GM12878 (cell line): Measurements from ENCODE around the gene SLC35F3. TPM values are rescaled to one million over a fixed set of nuclear protein-coding genes. Genes with fewer than 3 reads are reported as not detected.

Experiments used
- ATAC-seq: fragments of 200-7000 bp; cut with Tn5 transposase; 3 replicates; pipeline ENCODE4 v1.9.1; 2020; ENCODE audit warnings: mild to moderate bottlenecking, moderate library complexity
- BruUV-seq: library from RNA; stranded (reverse); fragments of 400-500 nt; replicated peaks from 2 replicates; lab custom pipeline; 2021; lab: Mats Ljungman, UMichigan
- CTCF ChIA-PET: fragments of 300-600 bp; sonication (Branson Sonifier 250); formaldehyde crosslinking; extraction: SDS; loops from one replicate; lab custom pipeline; 2021; ENCODE audit warnings: inconsistent platforms; lab: Yijun Ruan, JAX
- POLR2A ChIA-PET: fragments of 350-600 bp; formaldehyde crosslinking; extraction: SDS; loops from one replicate; lab custom pipeline; 2021; ENCODE audit warnings: inconsistent platforms; lab: Charles Lee
- RAD21 ChIA-PET: fragments of 300-600 bp; sonication (Branson Sonifier 250); formaldehyde crosslinking; loops from one replicate; lab custom pipeline; 2023; ENCODE audit warnings: antibody characterized with exemption; ENCODE audit not compliant: unreplicated experiment; lab: Charles Lee
- SMC1A ChIA-PET: fragments of 300-600 bp; sonication (Branson Sonifier 250); formaldehyde crosslinking; loops from one replicate; lab custom pipeline; 2023; ENCODE audit not compliant: unreplicated experiment, uncharacterized antibody; lab: Charles Lee
- DNase-seq: peaks from one replicate; pipeline ENCODE4 v3.0.0-alpha.2; 2011; ENCODE audit warnings: low read depth, low spot score
- FAIRE-seq: peaks from 3 replicates; lab custom pipeline; 2011; peaks lifted over from hg19 to GRCh38; lab: Jason Lieb, UNC
- H2AFZ ChIP-seq: 2 replicates; pipeline ENCODE4 v1.6.0; 2011; ENCODE audit warnings: low read depth, low read length, control low read depth; ENCODE audit not compliant: control insufficient read depth
- H3K27ac ChIP-seq: 2 replicates; pipeline ENCODE4 v1.5.1; 2011; ENCODE audit warnings: control low read depth; ENCODE audit not compliant: control insufficient read depth, insufficient read depth
- H3K27me3 ChIP-seq, 2 experiments: replicated peaks in 1 of 2; 2 replicates each; pipeline versions ENCODE4 v1.6.0 to v1.6.1; 2011; ENCODE audit warnings: low read length in 1 of 2; ENCODE audit not compliant: control insufficient read depth in 2 of 2, insufficient read depth in 2 of 2
- H3K36me3 ChIP-seq, 2 experiments: 2 replicates each; pipeline ENCODE4 v1.5.1; 2011; ENCODE audit warnings: low read length in 1 of 2; ENCODE audit not compliant: control insufficient read depth in 2 of 2, insufficient read depth in 2 of 2
- H3K4me1 ChIP-seq: 2 replicates; pipeline ENCODE4 v1.6.1; 2011; ENCODE audit warnings: mild to moderate bottlenecking, low read length, moderate library complexity, mixed read lengths; ENCODE audit not compliant: control insufficient read depth, insufficient read depth
- H3K4me2 ChIP-seq: 2 replicates; pipeline ENCODE4 v1.6.0; 2011; ENCODE audit warnings: control low read depth; ENCODE audit not compliant: control insufficient read depth, insufficient read depth
- H3K4me3 ChIP-seq: fragments of 200-600 bp; sonication (generic); 2 replicates; pipeline ENCODE4 v1.5.1; 2016
- H3K79me2 ChIP-seq: 2 replicates; pipeline ENCODE4 v1.6.0; 2011; ENCODE audit warnings: low read length; ENCODE audit not compliant: control insufficient read depth, insufficient read depth
- H3K9ac ChIP-seq: 2 replicates; pipeline ENCODE4 v1.8.0; 2011; ENCODE audit warnings: low read length, control low read depth, mixed read lengths; ENCODE audit not compliant: control insufficient read depth, insufficient read depth
- H3K9me3 ChIP-seq: replicated peaks from 3 replicates; pipeline ENCODE4 v1.5.1; 2011; ENCODE audit warnings: mild to moderate bottlenecking, low read length; ENCODE audit not compliant: control insufficient read depth, insufficient read depth
- H4K20me1 ChIP-seq: 2 replicates; pipeline ENCODE4 v1.6.0; 2011; ENCODE audit not compliant: control insufficient read depth, insufficient read depth
- BMI1 ChIP-seq: fragments of 450-650 bp; IDR thresholded peaks from 2 replicates; pipeline ENCODE4 v1.6.1; 2016; ENCODE audit warnings: mild to moderate bottlenecking, moderate library complexity, borderline replicate concordance
- IKZF1 ChIP-seq: fragments of 450-650 bp; conservative IDR thresholded peaks from 2 replicates; pipeline ENCODE4 v1.6.1; 2017; ENCODE audit warnings: antibody characterized with exemption, mild to moderate bottlenecking
- RAD51 ChIP-seq: fragments of 450-650 bp; IDR thresholded peaks from 2 replicates; pipeline ENCODE4 v1.6.1; 2016; ENCODE audit warnings: moderate library complexity, mild to moderate bottlenecking, inconsistent platforms
- WGBS: methylation state at CpG from one replicate; pipeline ENCODE4 v1.1.6; 2016; ENCODE audit warnings: low lambda C conversion rate; ENCODE audit not compliant: insufficient replicate concordance, insufficient coverage; ENCODE audit errors: missing lambda C conversion rate; 5-methylcytosine and 5-hydroxymethylcytosine counted together
- in situ Hi-C: fragments of 300-500 bp; cut with MboI; formaldehyde crosslinking; loops from 9 replicates; pipeline ENCODE4 v1.14.3; 2018; ENCODE audit warnings: mixed read lengths
- intact Hi-C: fragments of 100-400 bp; cut with micrococcal nuclease; formaldehyde crosslinking; loops from one replicate; pipeline ENCODE4 v1.14.2; 2022; ENCODE audit not compliant: unreplicated experiment
- polyA plus RNA-seq, 11 experiments: library from polyadenylated mRNA; depleted of rRNA in 4 of 11; unstranded in 6 of 11; stranded (reverse) in 5 of 11; fragments of >200 nt; fragmentation: Nextera tagmentation in 4 of 11; fragmentation: Illumina TruSeq in 1 of 11; extraction: Ambion mirVana in 4 of 11; extraction: Trizol in 1 of 11; gene quantifications; 1 replicate in 1 of 11; 2 replicates in 10 of 11; pipeline versions ENCODE4 v1.2.1 to v1.2.3, GENCODE V29; 2011 to 2016; ENCODE audit warnings: inconsistent platforms in 2 of 11, missing spikeins in 2 of 11, low read depth in 1 of 11
- total RNA-seq, 4 experiments: library from RNA; depleted of rRNA in 3 of 4; stranded (reverse); fragments of >200 nt in 3 of 4; fragmentation: Illumina TruSeq in 1 of 4; extraction: Trizol in 1 of 4; gene quantifications; 2 replicates each; pipeline versions ENCODE4 v1.2.1 to v1.2.3, GENCODE V29; 2013 to 2021

The SLC35F3 gene
- total and polyA plus RNA-seq, 10 of the 15 experiments (the other 5 are each of a cell fraction or from before 2014, with no cell fraction given): 1.0 to 8.6 (median 5.7) TPM

- Histone ChIP-seq H3K36me3 (no peaks in the 10 kb centered on the region), H3K4me3 (no peak overlapping the region), H2AFZ (no peak overlapping the region), H4K20me1 (no peaks in the 10 kb centered on the region), H3K79me2 (no peaks in the 10 kb centered on the region), H3K27ac (no peak overlapping the region), H3K9me3 (peaks cover 2% of the 10 kb centered on the region; the same call in 2 of the 3 replicates), H3K4me2 (no peak overlapping the region), H3K27me3 (peaks cover 0 to 3% of the 10 kb centered on the region in 2 experiments; a peak in 2 of 4 replicates), H3K4me1 (no peaks in the 10 kb centered on the region), H3K9ac (no peak overlapping the region)
- ChIA-PET SMC1A (no interaction called here), CTCF (no interaction called here), RAD21 (interaction anchor here (1.2 kb wide), 1 partner anchor 104 kb away, joined by 3 read pairs; no protein-coding TSS in a partner anchor), POLR2A (no interaction called here)
- TF ChIP-seq RAD51 (no peak), IKZF1 (no peak)
- in situ Hi-C loops (loop anchor here (25.0 kb wide), 1 partner anchor 106 kb away; no protein-coding TSS in a partner anchor), intact Hi-C loops (no loop called here)
- no TSS peak for BruUV-seq
- FAIRE-seq (no peak), DNase-seq (no peak), ATAC-seq (no peak)
- 43% methylated on average over 18 of the region's 18 CpGs for WGBS
These were observed 302.3 kb downstream of the SLC35F3 start for GRCh38 chr1:234206651-234207284.

- no peak for ATAC-seq
- Histone ChIP-seq H3K79me2 (no peaks in the 10 kb centered on the region), H3K9ac (no peak overlapping the region), H3K9me3 (peaks cover 2% of the 10 kb centered on the region; the same call in 2 of the 3 replicates), H2AFZ (no peak overlapping the region), H3K36me3 (no peaks in the 10 kb centered on the region), H3K4me3 (no peak overlapping the region), H4K20me1 (no peaks in the 10 kb centered on the region), H3K4me2 (no peak overlapping the region), H3K27me3 (no peaks in the 10 kb centered on the region), H3K27ac (no peak overlapping the region), H3K4me1 (peaks cover 6% of the 10 kb centered on the region)
- no TSS peak for BruUV-seq
- FAIRE-seq: no peak
- TF ChIP-seq BMI1: no peak
- POLR2A ChIA-PET: no interaction called here
- 15% methylated on average over 3 of the region's 3 CpGs for WGBS
- CTCF ChIA-PET: interaction anchor here (0.6 to 12.6 kb wide), 2 partner anchors 100 to 114 kb away, joined by 3 to 312 read pairs; no protein-coding TSS in a partner anchor
- in situ Hi-C loops (loop anchor here (25.0 kb wide), 1 partner anchor 104 kb away; no protein-coding TSS in a partner anchor), intact Hi-C loops (no loop called here)
- RAD21 ChIA-PET: interaction anchor here (0.8 to 2.9 kb wide), 2 partner anchors 36 to 102 kb away, joined by 3 to 12 read pairs; no protein-coding TSS in a partner anchor
- SMC1A ChIA-PET: interaction anchor here (1.3 to 2.3 kb wide), 3 partner anchors 81 to 104 kb away, joined by 3 to 12 read pairs (median 4); no protein-coding TSS in a partner anchor
- DNase-seq: no peak
These were observed 303.9 kb downstream of the SLC35F3 start for GRCh38 chr1:234208351-234208750.
